HK-2 (cell line): ENCODE results near the gene CLSTN2.

Source experiments
- DNase-seq: peaks from one replicate; pipeline ENCODE4 v3.0.0-alpha.2; 2018; ENCODE audit not compliant: unreplicated experiment

CLSTN2 gene

DNA sequence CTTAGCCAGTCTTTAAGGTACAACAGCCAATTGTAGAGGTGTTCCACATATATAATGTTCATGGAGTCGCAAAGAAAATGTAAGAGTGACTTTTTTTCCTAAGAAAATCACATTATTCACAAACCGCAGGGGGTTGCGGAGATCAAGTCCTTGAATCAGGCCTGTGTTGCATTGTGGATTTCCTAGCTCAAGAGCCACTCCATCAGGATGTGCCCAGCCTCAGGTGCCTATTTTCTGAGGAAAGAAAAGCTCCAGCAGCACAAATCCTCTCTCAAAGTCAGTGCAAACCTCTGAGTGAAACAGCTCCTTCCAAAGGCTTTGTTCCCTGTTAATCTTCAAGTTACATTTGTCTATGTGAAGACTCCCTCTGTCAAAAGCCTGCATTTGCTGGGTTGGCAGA is 349.4 kb downstream of the CLSTN2 start:
- DNase-seq = no peak

DNA sequence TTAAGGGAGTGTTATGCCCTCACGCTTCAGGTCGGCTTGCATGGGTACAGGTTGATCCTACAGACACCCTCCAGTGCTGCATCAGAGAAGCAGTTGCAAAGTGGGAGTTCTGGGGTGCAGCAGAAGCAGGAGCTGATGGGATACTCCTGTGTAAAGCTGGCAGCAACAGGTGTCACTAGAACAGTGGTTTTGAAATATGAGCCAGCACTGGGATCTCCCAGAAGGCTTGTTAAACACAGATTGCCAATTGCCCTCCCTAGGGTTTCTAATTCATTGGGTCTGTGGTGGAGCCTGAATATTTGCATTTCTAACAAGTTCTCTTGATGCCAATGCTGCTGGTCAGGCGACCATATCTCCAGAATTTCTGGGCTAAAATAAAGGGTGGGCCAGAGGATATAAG is 350.4 kb downstream of the CLSTN2 start:
- no peak for DNase-seq

GRCh38 chr3:140288595-140288994 is 353.6 kb downstream of the CLSTN2 start:
- DNase-seq = no peak

DNA sequence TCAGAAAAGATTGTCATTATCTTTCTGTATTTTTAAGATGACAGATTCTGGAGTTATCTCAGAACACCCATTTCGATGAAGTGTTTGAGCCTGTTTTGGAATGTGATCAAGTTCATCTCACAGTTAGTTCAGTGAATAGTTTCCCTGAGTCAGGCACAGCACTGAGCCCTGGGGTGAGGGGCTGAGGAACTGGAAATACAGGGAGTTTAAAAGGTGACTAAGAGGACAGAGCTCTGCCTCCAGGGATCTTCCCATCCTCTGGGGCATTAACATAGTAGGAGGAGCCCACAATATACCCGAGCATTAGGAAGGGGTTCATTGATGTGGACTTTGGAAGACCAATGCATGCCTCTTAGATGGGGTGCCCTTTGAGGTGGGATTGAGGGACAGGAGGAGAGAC is 355.1 kb downstream of the CLSTN2 start:
- DNase-seq = no peak

- no peak for DNase-seq
Measured at GRCh38 chr3:140292170-140292569, 357.2 kb downstream of the CLSTN2 start.

- no peak for DNase-seq
Measured at GRCh38 chr3:140292684-140293083, 357.7 kb downstream of the CLSTN2 start.

DNA sequence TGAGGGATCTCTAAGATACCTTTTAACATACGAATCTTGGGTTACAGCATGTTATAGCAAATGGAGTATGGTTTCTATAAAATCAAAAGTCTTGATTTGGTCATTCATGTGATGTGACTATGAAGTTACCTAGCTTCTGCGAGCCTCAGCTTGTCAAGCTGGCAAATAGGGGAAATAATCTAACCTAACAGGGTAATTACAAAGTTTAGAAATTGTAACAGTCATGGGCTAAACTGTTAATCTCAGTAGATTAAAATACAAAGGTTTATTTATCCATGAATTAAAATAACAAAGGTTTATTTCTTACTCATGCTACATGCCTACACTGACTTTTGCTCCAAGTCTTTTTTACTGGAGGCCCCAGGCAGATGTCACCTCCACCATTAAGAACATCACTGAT is 359.1 kb downstream of the CLSTN2 start:
- DNase-seq = no peak

DNA sequence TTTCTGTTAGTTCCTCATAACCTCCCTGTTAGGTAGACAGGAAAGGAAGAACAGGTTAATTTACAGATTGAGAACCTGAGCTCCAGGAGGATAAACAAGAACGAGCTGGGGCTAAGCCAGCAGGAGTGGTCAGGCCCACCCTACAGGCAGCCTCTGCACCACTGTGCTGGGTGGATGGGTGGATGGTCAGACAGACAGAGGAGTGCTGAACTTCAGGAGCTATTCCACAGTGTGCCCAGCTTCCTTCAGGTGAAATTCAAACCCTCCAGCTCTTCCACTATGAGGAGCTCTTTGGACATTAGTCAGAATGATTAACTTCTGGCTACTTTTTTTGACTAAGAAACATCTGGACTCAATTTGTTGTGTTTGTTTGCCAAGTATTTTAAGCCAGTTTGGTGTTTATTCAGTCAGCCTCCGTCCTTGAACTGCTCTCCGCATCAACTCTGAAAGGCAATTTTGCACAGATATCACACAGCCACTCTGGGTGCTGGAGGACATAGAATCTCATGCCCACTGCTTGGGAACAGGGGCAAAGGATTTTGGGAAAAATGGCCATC is 361.9 kb downstream of the CLSTN2 start:
- DNase-seq = no peak

GRCh38 chr3:140298043-140298442 is 363.1 kb downstream of the CLSTN2 start:
- no peak for DNase-seq

DNA sequence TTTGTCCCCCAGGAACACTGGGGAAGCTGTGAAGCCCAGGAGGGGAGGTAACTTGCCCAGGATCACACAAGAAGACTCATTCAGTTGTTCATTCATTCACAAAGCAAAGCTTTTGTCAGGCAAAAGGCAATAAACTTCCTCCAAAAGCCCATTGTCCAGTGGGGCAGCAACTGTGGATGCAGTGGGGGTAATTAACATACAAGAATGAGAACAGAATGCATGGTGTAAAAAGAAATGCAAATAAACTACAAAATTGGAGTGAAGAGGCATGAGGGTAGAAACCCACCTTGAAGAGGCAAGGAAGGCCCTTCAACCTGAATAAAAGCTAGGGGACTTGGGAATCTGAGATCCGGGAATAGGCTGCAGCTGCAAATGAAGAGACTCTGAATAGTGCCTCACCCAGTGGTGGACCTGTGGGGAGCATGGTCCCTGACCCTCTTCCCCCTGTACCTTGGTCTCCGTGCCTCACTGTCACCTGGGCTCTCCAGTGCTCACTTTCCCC is 363.6 kb downstream of the CLSTN2 start:
- DNase-seq = no peak

- no peak for DNase-seq
Measured at GRCh38 chr3:140303875-140304274, 368.9 kb downstream of the CLSTN2 start.

- no peak for DNase-seq
Measured at GRCh38 chr3:140308535-140308934, 373.6 kb downstream of the CLSTN2 start.

GRCh38 chr3:140311428-140311827 is 376.4 kb downstream of the CLSTN2 start:
- no peak for DNase-seq

GRCh38 chr3:140315955-140316354 is 381.0 kb downstream of the CLSTN2 start:
- no peak for DNase-seq

DNA sequence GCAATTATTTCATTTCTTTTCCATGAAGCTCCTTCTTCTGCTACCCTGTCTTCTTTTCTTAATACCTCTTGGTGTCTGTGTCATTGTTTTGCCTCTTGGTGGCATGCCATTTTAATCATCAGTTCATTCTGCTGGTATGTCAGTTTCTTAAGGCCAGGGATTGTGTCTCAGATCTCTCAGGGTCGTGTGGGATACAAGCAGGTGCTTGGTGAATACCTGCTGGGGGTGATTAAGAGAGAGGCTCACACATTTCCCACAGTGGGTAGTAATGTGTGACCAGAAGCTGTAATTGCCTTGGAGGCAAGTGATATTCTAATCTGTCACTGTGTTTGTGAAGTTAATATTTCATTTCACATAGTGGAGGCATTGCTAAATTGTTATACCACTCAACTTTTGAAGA is 381.5 kb downstream of the CLSTN2 start:
- DNase-seq = no peak

DNA sequence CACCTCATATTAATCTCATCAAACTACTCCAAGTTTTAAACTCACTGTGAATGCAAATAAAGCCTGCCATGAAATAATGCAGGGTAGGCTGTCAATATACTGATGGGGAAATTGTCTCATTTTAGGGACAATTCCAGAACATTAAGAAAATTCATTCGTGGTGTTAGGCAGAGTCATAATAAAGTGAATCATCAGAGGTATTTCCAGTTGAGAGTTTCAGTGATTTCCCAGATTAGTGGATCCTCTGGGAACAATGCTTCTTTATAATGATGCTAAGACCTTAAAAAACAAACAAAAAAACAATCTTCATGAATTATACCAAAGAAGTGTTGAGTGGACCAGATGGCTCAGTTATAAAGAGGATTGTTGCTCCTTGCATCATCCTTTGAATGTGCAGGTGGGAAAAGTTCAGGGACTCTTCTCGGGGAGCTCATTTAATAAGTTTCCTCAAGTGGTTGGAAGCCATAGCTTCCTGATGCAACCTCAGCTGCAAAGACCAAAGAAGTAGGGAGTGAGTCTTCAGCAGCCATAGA is 381.9 kb downstream of the CLSTN2 start:
- no peak for DNase-seq

- DNase-seq = no peak
Measured at GRCh38 chr3:140319739-140320138, 384.8 kb downstream of the CLSTN2 start.

GRCh38 chr3:140323561-140323960 is 388.6 kb downstream of the CLSTN2 start:
- DNase-seq = no peak

DNA sequence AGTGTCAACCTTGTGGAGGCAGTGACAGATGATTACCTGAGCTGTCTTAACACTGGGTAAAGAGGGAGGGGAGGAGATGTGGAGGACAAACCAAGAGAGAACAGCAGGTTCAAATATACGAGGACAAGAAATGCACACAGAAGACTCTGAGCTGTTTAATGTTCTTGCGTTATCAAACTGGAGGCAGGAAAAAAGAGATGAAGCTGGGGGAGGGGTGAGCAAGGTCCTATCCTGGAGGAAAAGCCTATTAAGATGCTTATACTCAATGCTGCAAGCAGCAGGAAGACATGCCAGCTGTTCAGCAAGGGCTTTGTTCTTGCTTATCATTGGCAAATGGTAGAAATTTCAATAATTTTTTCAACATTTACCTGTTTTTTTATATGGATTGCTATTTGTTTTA is 397.1 kb downstream of the CLSTN2 start:
- no peak for DNase-seq

GRCh38 chr3:140334132-140334929 is 399.3 kb downstream of the CLSTN2 start:
- DNase-seq = no peak

GRCh38 chr3:140336465-140336864 is 401.5 kb downstream of the CLSTN2 start:
- DNase-seq = no peak

DNA sequence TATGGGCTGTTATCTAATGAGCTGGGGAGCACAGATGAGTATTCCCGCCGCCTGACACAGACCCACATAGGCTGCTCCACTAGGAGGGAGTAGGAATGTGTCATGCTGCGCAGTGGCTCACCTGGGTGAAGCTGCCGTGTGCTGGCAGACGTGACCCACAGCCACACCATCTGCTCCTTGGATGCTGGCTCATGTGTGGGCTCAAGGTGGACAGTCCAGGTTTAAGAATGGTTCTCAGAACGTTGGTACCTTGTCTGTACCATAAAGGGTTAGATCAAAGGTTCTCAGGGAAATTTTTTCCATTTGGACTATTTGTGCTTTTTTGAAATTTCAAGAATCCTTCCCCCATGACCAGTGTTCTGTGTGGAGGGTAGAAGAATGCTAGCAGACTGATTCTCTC is 403.9 kb downstream of the CLSTN2 start:
- DNase-seq = no peak

- DNase-seq = no peak
Measured at GRCh38 chr3:140341203-140341602, 406.2 kb downstream of the CLSTN2 start.
